ENCODE measurements around the gene TMIGD3.

GRCh38 chr1:111515291-111516004 is 12.0 kb upstream of the TMIGD3 start:
- no peak for TF ChIP-seq CTCF (IDR thresholded peaks at IDR 0.05)
- no peak for TF ChIP-seq POLR2A (IDR thresholded peaks at IDR 0.05)

Data from sigmoid colon (tissue), 3 donors.